Measurements from ENCODE around the gene AMZ2. TPM values are rescaled to one million over a fixed set of nuclear protein-coding genes. Genes with fewer than 3 reads are reported as not detected.
"Not testable (repeated sequence)": the region's sequence is repeated elsewhere in the genome, so short reads cannot be mapped to it uniquely, and the experiment has no call there.

Gene AMZ2
- total and polyA plus RNA-seq, 2 of the 8 experiments (the other 6 are each of a cell fraction or from before 2014, with no cell fraction given), result 49.5 to 71.0 TPM

- H3K4me3 ChIP-seq (ENCODE audit: extremely low read depth in 1 of 4, insufficient read depth in 2 of 4, low read depth in 3 of 4, low read length in 4 of 4); H2AFZ ChIP-seq (ENCODE audit: low read length); H3K36me3 ChIP-seq (ENCODE audit: control insufficient read depth in 2 of 4, insufficient read depth in 4 of 4, low read length in 3 of 4); H3K9ac ChIP-seq (replicated peaks in 1 of 4; ENCODE audit: extremely low read depth in 1 of 4, low read depth in 3 of 4, low read length in 3 of 4); H3K27me3 ChIP-seq (replicated peaks in 1 of 4; ENCODE audit: control insufficient read depth in 3 of 4, extremely low read depth in 1 of 4, insufficient read depth in 3 of 4, low read length in 3 of 4); H2BK12ac ChIP-seq (ENCODE audit: low read depth, low read length); H3K9me3 ChIP-seq (ENCODE audit: insufficient read depth in 2 of 2, low read depth in 1 of 2, low read length in 1 of 2); H3K23me2 ChIP-seq (ENCODE audit: low read depth, low read length); H3K14ac ChIP-seq (ENCODE audit: insufficient read length); H3K4ac ChIP-seq (replicated peaks; ENCODE audit: insufficient read length, low read depth, low read length); H2BK5ac ChIP-seq (ENCODE audit: low read depth, low read length); H2BK15ac ChIP-seq (ENCODE audit: low read length); H2BK120ac ChIP-seq (replicated peaks; ENCODE audit: low read depth, low read length); H3K27ac ChIP-seq (ENCODE audit: low read depth, low read length); H2BK20ac ChIP-seq (ENCODE audit: low read length); H3K4me2 ChIP-seq (ENCODE audit: insufficient read depth in 1 of 2, low read depth in 2 of 2, low read length in 2 of 2); H3K79me1 ChIP-seq (ENCODE audit: low read depth, low read length); H3K23ac ChIP-seq (ENCODE audit: insufficient read length); H4K91ac ChIP-seq (replicated peaks; ENCODE audit: insufficient read length, low read length); FAIRE-seq; DNase-seq (ENCODE audit: low read depth in 1 of 2, low spot score in 2 of 2); H3K4me1 ChIP-seq (replicated peaks in 1 of 4; ENCODE audit: control insufficient read depth in 3 of 4, insufficient read depth in 4 of 4, low read length in 3 of 4); H4K5ac ChIP-seq (ENCODE audit: insufficient read length, low read depth, low read length); H4K8ac ChIP-seq (ENCODE audit: extremely low read depth, insufficient read depth, low read length); POLR2A ChIA-PET (ENCODE audit: partially characterized antibody); H3K56ac ChIP-seq (replicated peaks; ENCODE audit: insufficient read length, low read depth, low read length); H4K20me1 ChIP-seq (replicated peaks in 1 of 2; ENCODE audit: control insufficient read depth in 1 of 2, insufficient read depth in 2 of 2, low read length in 2 of 2); H2AK5ac ChIP-seq (ENCODE audit: low read depth, low read length); H3K18ac ChIP-seq (ENCODE audit: extremely low read depth, low read length); H3K79me2 ChIP-seq (ENCODE audit: control insufficient read depth in 1 of 2, insufficient read depth in 2 of 2, low read length in 2 of 2): not testable (repeated sequence)
- 91% methylated on average over 2 of the region's 2 CpGs; no CpG with 5 or more reads in 1 of the 2 experiments for WGBS, 2 experiments (ENCODE audit: extremely low coverage in 1 of 2, insufficient coverage in 1 of 2, insufficient read length in 1 of 2, insufficient replicate concordance in 2 of 2, low coverage in 1 of 2, low lambda C conversion rate in 2 of 2, missing lambda C conversion rate in 1 of 2)
- CTCF ChIA-PET (ENCODE audit: partially characterized antibody), result interaction anchor here (0.9 to 1.1 kb wide), 2 partner anchors 19 to 34 kb away, joined by 3 read pairs; no protein-coding TSS in a partner anchor
Measured at GRCh38 chr17:68220186-68220585, 27.7 kb upstream of the AMZ2 start.

GRCh38 chr17:68220786-68221185 lies 27.1 kb upstream of the AMZ2 start:
- H3K9me3 ChIP-seq (ENCODE audit: insufficient read depth in 2 of 2, low read depth in 1 of 2, low read length in 1 of 2); FAIRE-seq; CTCF ChIA-PET (ENCODE audit: partially characterized antibody); H3K79me2 ChIP-seq (ENCODE audit: control insufficient read depth in 1 of 2, insufficient read depth in 2 of 2, low read length in 2 of 2); H3K79me1 ChIP-seq (ENCODE audit: low read depth, low read length); H3K9ac ChIP-seq (replicated peaks in 1 of 4; ENCODE audit: extremely low read depth in 1 of 4, low read depth in 3 of 4, low read length in 3 of 4); H3K23me2 ChIP-seq (ENCODE audit: low read depth, low read length); H4K8ac ChIP-seq (ENCODE audit: extremely low read depth, insufficient read depth, low read length); H2BK120ac ChIP-seq (replicated peaks; ENCODE audit: low read depth, low read length); H2AK5ac ChIP-seq (ENCODE audit: low read depth, low read length); POLR2A ChIA-PET (ENCODE audit: partially characterized antibody); H3K4me1 ChIP-seq (replicated peaks in 1 of 4; ENCODE audit: control insufficient read depth in 3 of 4, insufficient read depth in 4 of 4, low read length in 3 of 4); H3K18ac ChIP-seq (ENCODE audit: extremely low read depth, low read length); H2BK5ac ChIP-seq (ENCODE audit: low read depth, low read length); H3K4ac ChIP-seq (replicated peaks; ENCODE audit: insufficient read length, low read depth, low read length); H2BK15ac ChIP-seq (ENCODE audit: low read length); DNase-seq (ENCODE audit: low read depth in 1 of 2, low spot score in 2 of 2); H3K36me3 ChIP-seq (ENCODE audit: control insufficient read depth in 2 of 4, insufficient read depth in 4 of 4, low read length in 3 of 4); H4K20me1 ChIP-seq (replicated peaks in 1 of 2; ENCODE audit: control insufficient read depth in 1 of 2, insufficient read depth in 2 of 2, low read length in 2 of 2); H2BK12ac ChIP-seq (ENCODE audit: low read depth, low read length); H2BK20ac ChIP-seq (ENCODE audit: low read length); H3K27ac ChIP-seq (ENCODE audit: low read depth, low read length); H3K27me3 ChIP-seq (replicated peaks in 1 of 4; ENCODE audit: control insufficient read depth in 3 of 4, extremely low read depth in 1 of 4, insufficient read depth in 3 of 4, low read length in 3 of 4); H3K23ac ChIP-seq (ENCODE audit: insufficient read length); H3K56ac ChIP-seq (replicated peaks; ENCODE audit: insufficient read length, low read depth, low read length); H4K5ac ChIP-seq (ENCODE audit: insufficient read length, low read depth, low read length); H2AFZ ChIP-seq (ENCODE audit: low read length); H3K4me3 ChIP-seq (ENCODE audit: extremely low read depth in 1 of 4, insufficient read depth in 2 of 4, low read depth in 3 of 4, low read length in 4 of 4); H3K4me2 ChIP-seq (ENCODE audit: insufficient read depth in 1 of 2, low read depth in 2 of 2, low read length in 2 of 2); H4K91ac ChIP-seq (replicated peaks; ENCODE audit: insufficient read length, low read length); H3K14ac ChIP-seq (ENCODE audit: insufficient read length): not testable (repeated sequence)
- 100% methylated on average over 3 of the region's 12 CpGs; no CpG with 5 or more reads in 1 of the 2 experiments for WGBS, 2 experiments (ENCODE audit: extremely low coverage in 1 of 2, insufficient coverage in 1 of 2, insufficient read length in 1 of 2, insufficient replicate concordance in 2 of 2, low coverage in 1 of 2, low lambda C conversion rate in 2 of 2, missing lambda C conversion rate in 1 of 2)

Measured in H1 (cell line).